Ishikawa (cell line): ENCODE measurements around the gene CREB3L2.

Experiments
- CEBPB ChIP-seq: IDR thresholded peaks from 2 replicates; pipeline ENCODE4 v1.6.1; 2012
- CREB1 ChIP-seq: IDR thresholded peaks from 2 replicates; pipeline ENCODE4 v1.6.1; 2012; ENCODE audit warnings: low read depth
- EGR1 ChIP-seq: IDR thresholded peaks from 2 replicates; pipeline ENCODE4 v1.6.1; 2012
- EP300 ChIP-seq: IDR thresholded peaks from 2 replicates; pipeline ENCODE4 v1.6.1; 2012; ENCODE audit warnings: borderline replicate concordance
- FOXM1 ChIP-seq: IDR thresholded peaks from 2 replicates; pipeline ENCODE4 v1.6.1; 2012; ENCODE audit warnings: low read depth, borderline replicate concordance
- MAX ChIP-seq: IDR thresholded peaks from 2 replicates; pipeline ENCODE4 v1.6.1; 2012
- NFIC ChIP-seq: IDR thresholded peaks from 2 replicates; pipeline ENCODE4 v1.6.1; 2012
- RAD21 ChIP-seq: IDR thresholded peaks from 2 replicates; pipeline ENCODE4 v1.6.1; 2012; ENCODE audit warnings: low read depth
- REST ChIP-seq: IDR thresholded peaks from 2 replicates; pipeline ENCODE4 v1.6.1; 2012; ENCODE audit warnings: low read depth, mild to moderate bottlenecking
- TAF1 ChIP-seq: IDR thresholded peaks from 2 replicates; pipeline ENCODE4 v1.6.1; 2012; ENCODE audit warnings: low read depth, mild to moderate bottlenecking
- TCF12 ChIP-seq: IDR thresholded peaks from 2 replicates; pipeline ENCODE4 v1.6.1; 2012; ENCODE audit warnings: low read depth
- TEAD4 ChIP-seq: IDR thresholded peaks from 2 replicates; pipeline ENCODE4 v1.6.1; 2012
- USF1 ChIP-seq: IDR thresholded peaks from 2 replicates; pipeline ENCODE4 v1.6.1; 2012
- YY1 ChIP-seq: IDR thresholded peaks from 2 replicates; pipeline ENCODE4 v1.6.1; 2012; ENCODE audit warnings: low read depth
- ZBTB7A ChIP-seq: IDR thresholded peaks from 2 replicates; pipeline ENCODE4 v1.6.1; 2012; ENCODE audit warnings: low read depth

CREB3L2 gene

DNA sequence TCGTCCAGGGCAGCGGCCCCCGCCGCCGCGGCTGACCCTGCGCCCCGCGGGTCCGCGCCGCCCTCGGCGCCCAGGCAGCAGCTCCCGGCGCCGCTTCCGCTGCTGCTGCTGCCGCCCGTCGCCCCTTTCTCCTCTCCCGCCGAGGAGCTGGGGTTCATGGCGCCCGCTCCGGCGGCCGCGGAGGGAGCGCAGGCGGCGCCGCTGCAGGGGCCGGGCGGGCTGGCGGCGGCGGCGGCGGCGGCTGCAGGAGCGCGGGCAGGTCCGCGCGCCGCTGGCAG lies 155.4 kb downstream of the CREB3L2 start:
- no peak for TF ChIP-seq MAX
- TF ChIP-seq FOXM1: no peak
- TF ChIP-seq TEAD4: no peak
- no peak for TF ChIP-seq CEBPB
- no peak for TF ChIP-seq ZBTB7A
- TF ChIP-seq TAF1: no peak
- no peak for TF ChIP-seq USF1
- TF ChIP-seq EGR1: no peak
- TF ChIP-seq NFIC: no peak
- TF ChIP-seq TCF12: no peak
- TF ChIP-seq CREB1: no peak
- TF ChIP-seq REST: no peak
- no peak for TF ChIP-seq EP300

DNA sequence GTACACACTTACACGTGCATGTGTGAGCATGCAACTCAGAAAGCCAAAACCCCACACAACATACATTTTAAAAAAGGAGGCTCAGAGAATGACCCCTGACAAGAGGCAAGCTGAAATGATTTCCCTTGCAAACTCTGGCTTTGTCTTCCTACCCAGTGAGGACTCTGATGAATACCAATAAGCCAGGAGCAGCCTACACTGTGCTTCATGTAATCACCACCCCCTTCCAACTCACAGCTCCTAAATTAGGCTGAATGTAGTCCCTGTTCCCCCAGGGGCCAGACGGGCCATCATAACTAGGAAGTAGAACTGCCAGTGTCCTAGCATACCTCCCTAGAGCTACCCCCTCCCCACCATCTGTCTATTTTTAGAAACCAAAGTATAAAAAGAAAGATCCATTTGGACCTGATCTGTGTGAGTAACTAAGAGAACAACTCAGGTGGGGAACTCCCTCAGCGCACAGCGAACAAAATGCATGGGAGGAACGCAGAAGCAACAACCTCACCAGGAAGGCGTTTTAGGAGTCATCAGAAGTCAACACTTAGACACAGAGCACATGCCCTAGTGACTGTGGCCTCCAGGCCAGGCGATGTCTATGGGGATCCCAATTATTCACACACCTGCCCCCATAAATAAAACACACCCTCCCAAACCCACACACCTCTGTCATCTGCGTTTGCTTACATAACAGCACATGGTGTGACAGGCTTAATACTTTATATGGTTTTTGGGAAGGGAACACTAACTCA lies 157.0 kb downstream of the CREB3L2 start:
- TF ChIP-seq ZBTB7A (no peak), FOXM1 (no peak), CEBPB (no peak), NFIC (no peak), REST (no peak), USF1 (no peak), TCF12 (no peak), MAX (no peak), TEAD4 (no peak), YY1 (no peak), CREB1 (no peak), RAD21 (no peak), EP300 (no peak), EGR1 (no peak), TAF1 (no peak)

- TF ChIP-seq CEBPB: no peak
- TF ChIP-seq CREB1: no peak
- TF ChIP-seq EP300: no peak
- TF ChIP-seq NFIC: no peak
- no peak for TF ChIP-seq REST
Measured at GRCh38 chr7:137839903-137840779, 161.7 kb downstream of the CREB3L2 start.

GRCh38 chr7:137838706-137839315 lies 163.1 kb downstream of the CREB3L2 start:
- TF ChIP-seq ZBTB7A: no peak
- no peak for TF ChIP-seq EGR1
- no peak for TF ChIP-seq YY1
- TF ChIP-seq TAF1: no peak
- TF ChIP-seq REST: no peak
- no peak for TF ChIP-seq FOXM1
- no peak for TF ChIP-seq USF1
- TF ChIP-seq CREB1: no peak
- TF ChIP-seq TEAD4: no peak
- TF ChIP-seq EP300: no peak
- no peak for TF ChIP-seq RAD21
- no peak for TF ChIP-seq MAX
- no peak for TF ChIP-seq NFIC
- no peak for TF ChIP-seq CEBPB
- TF ChIP-seq TCF12: no peak
